Skin of body (tissue), 2 donors: ENCODE data around the gene EVPL. TPM values are rescaled to one million over a fixed set of nuclear protein-coding genes. Genes with fewer than 3 reads are reported as not detected.
"Not testable (repeated sequence)": the region's sequence is repeated elsewhere in the genome, so short reads cannot be mapped to it uniquely, and the experiment has no call there.

ENCODE experiments used
- DNase-seq: peaks from one replicate; lab custom pipeline; 2025; lab: John Stamatoyannopoulos, UW
- total RNA-seq: library from RNA; depleted of rRNA; stranded (reverse); fragments of >200 nt; gene quantifications from one replicate; pipeline ENCODE4 v1.2.3, GENCODE V29; 2014

The EVPL gene
- total RNA-seq, 1 donor from 2014 or later: 43.7 TPM

DNA sequence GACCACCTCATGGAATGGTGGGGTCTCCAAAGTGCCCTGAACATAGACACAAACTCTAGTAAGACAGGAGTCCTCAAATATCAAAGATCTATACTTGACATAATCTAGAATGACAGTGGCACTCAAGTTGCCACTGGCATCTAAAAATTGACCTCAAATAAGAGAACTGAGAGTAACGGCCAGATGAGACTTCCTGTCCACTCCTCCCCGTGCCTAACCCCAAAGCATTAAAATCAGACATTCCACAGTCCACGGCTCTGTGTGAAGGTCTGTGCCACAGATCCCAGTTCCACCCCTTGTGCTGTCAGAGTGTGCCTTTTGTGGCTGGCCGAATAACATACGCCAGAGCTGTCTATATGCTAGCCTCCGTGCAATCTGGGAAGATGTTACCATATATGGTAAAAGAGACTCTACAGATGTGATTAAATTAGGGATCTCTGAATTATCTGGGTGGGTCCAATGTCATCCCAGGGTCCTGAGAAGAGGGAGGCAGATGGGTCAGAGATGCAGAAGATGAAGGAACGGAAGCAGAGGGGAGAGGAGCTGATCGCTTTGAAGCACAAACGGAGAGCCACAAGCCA is 21.0 kb upstream of the EVPL start:
- no peak for DNase-seq

DNA sequence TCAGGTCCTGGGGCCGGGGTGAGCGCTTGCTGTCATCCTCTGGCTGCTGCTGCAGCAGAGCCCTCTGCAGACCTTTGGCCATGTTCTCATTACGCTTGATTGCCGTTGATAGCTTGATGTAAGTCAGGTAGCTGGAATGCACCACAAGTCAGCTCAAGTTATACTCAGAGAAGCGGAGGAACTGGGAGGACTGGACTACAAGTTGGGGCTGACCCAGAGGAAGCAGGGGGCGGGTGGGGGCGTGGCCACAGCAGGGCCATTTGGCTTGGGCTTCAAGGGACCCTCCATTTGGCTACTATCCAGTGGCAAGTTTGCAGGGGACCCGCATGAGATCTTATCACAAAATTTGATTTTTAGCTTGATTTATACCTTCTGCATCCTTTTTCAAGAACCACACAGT is 19.0 kb upstream of the EVPL start:
- DNase-seq: no peak

DNA sequence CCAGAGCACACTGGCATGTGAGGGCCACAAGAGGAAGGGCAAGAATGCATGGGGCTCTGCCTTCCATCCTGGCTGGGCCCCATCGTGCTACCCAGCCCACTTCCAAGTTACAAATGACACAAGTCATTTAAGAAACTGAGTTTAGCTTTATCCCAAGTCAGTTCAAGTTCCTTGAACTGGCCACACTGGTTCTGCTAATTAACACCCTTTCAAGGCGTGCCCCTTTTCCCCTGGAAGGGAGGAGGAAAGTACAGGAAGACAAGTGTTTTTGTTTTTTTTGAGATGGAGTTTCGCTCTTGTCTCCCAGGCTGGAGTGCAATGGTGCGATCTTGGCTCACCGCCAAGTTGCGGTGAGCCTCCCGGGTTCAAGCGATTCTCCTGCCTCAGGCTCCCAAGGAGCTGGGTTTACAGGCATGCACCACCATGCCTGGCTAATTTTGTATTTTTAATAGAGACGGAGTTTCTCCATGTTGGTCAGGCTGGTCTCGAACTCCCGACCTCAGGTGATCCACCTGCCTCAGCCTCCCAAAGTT is 17.4 kb upstream of the EVPL start:
- DNase-seq: not testable (repeated sequence)

DNA sequence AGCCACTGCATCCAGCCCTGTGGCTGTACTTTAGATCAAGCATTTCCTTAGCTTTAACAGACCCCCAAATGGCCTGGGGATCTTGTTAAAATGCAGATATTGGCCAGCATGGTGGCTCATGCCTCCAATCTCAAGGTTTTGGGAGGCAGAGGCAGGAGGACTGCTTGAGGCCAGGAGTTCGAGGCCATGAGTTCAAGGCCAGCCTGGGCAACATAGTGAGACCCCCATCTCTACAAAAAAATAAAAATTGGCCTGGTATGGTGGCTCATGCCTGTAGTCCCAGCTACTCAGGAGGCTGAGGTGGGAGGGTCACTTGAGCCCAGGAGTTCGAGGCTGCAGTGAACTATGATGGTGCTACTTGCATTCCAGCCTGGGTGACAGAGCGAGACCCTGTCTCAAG is 15.8 kb upstream of the EVPL start:
- DNase-seq: not testable (repeated sequence)

DNA sequence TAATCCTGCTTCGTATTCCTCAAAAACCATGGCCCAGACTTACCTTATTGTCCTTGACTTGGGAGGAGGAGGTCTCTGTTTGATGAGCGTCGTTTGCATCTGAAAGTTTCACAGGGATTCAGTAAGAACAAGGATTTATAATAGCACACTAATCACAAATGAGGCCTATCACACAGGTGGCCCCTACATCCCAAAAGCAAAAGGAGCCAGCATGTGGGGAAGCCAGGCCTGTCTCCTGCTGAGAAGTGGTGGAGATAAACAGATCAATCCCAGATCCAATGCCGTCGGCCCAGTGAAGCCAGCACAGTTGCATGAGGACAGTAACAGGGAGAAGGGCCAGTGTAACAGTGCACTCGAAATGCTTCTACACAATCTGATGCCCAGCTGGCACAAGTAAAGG is 13.3 kb upstream of the EVPL start:
- DNase-seq: no peak

DNA sequence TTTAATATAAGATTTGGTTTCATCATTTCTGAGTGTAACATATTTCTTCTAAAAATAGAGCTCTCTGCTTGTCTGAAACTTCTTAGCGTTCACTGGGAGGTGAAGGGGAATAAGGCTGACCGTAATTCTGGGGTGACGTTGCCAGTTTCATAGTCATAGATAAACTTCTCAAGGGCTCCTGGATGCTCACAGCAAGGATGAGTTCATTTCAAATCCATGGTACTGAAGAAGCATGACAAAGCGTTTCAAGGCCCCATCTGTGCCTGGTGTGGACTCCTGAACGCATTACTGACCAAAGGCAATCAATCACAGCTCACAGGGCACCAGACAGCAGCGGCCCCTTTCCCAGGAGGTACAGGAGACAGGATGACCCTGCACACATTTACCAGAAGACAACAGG is 12.0 kb upstream of the EVPL start:
- DNase-seq: no peak

DNA sequence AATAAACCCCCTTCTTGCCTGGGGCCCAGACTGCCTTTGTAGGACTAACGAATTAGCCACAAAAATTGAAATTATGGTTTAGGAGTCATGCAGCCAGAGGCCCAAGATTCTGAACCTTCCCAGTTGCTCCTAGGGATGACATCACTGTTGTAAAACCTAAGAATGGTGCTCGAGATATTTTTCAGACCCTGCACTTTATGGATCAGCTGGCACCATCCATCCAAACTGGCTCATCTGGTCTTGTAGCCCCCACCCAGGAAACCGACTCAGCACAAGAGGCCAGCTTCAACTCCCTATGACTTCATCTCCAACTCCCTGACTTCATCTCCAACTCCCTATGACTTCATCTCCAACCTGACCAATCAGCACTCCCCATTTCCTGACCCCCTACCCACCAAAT is 10.9 kb upstream of the EVPL start:
- DNase-seq: no peak

DNA sequence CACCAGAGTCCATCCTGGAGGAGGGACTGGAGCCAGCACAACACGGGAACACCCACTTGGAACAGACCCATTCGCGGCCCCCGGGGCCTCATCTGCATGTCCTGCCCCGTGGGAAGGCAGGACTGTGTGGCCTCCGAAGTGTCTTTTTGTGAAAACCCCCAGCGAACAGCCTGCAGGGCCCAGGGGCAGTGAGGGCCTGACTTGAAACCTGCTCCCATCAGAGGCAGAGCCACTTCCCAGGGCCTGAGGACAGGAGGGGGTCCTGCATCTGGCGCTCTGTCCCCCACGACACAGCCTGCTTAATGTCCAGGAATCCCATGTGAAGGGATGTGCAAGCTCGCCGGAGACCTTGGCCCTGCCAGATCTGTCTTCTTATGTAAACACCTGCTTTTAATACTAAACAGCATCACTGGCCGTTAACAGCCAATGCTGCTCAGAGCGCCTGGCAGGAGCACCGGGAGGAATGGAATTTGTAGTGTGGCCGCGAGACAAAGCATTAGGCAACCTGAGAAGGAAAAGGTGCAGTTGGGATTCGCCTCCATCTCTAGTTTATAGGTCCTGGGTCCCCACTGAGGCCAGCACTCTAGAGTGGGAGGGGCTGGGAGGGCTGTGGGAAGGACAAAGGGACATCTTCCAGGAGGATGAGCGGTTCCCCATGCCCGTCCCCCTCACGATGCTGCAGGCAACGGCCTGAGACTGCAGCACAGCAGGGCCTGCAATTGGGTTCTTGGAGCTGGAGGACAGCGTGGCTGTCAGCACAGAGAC is 9.6 kb upstream of the EVPL start:
- DNase-seq: no peak

DNA sequence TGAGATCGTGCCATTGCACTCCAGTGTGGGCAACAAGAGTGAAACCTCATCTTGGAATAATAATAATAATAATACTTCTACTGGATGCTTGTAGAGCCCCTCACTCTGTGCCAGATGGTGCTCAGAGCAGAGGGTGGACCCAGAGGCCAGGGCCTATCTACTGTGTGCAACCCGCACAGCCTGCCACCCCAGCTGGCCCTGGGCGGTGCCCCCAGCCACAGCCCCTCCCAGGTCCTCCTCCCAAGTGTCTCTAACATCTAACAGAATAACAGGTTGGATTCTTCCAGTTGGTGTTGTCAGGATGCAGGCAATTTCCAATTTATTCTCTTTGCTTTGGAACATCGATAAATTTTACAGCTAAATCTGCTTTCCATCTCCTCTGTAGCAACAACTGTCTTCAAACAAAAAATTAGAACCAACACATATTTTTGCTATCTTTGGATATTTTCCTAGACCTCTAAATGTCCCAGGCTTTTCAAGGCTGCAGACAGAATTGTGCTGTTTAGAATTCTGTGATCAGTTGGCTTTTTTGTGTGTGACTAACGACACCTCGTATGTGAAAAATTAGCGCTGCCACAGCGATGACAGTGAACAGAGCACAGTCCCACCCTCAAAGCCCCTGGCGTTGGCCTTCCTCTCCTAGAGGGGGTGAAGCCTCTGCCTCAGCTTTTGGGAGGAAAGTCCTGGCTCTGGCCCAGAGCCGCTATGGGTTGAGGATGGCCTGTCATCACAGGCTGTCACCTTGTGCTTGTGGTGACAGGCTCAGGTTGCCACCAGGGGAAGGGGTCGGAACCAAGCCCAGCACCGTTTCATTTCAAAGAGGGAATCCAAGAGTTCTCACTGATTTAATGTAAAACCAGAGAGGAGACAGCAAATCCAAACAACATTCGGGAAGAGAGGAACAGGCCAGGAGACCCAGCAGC is 7.6 kb upstream of the EVPL start:
- no peak for DNase-seq

DNA sequence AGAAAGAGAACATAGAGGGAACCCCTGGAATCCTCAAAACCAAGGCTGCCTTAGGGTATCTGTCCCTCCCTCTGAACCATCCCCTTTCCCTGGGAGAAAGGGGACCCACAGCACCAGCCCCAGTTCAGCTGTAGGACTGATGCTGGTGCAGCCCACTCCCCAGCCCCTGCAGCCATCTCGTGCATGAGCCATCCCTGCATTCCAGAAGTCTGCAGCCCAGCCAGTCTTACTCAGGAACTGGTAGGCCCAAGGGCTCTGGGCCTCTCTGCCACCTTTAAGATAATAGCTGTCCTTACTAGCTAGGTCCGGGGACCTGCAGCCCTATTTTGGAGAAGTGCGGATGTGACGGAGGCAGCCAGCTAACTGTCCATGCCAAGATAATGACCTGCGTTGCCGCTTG is 6.0 kb upstream of the EVPL start:
- no peak for DNase-seq

DNA sequence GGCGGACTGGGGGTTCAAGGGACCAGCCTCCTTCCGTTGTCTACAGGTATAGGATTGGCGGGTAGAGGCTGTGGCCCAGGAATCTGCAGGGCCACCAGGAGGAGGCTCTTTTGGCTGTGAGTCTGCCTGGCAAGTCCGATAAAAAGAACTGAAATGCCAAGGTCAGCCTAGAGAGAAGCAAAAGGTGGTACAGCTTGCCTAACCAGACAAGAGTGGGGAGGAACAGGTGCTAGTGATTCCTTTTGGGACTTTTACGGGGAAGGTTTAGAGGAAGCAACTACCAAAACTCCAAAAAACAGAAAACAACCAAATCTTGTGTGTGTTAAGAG is 5.6 kb upstream of the EVPL start:
- DNase-seq: no peak

DNA sequence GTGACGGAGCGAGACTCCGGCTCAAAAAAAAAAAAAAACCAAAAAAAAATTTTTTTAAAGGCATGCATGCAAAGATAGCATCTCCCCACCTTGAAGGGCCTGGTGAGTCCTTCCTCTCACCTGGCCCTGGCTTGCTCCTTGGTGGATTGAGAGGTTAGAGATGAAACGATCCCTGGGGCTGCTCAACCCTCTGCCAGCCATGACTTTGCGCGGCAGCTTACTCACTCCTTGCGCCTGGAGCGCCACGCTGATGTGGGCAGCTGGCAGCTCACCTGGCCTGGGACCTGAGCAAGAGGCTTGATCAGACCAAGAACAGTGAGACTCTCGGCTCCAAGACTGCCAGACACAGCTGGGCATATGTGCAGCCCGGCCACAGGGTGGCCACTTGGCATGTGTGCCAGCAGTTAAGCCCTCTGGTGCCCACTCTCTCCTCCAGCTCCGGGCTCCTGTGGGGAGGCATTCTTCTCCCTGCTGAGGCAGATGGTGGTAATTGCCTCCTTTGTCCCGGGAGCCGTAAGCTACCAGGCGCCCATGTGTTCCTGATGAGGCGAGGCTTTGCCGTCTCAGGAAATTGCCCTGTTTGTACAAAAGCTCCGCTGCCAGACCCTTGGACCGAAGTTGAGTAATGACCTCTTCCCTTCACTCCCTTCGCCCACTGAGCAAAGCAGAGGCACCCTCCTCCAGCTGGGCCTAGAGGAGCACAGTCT is 5.1 kb upstream of the EVPL start:
- no peak for DNase-seq

DNA sequence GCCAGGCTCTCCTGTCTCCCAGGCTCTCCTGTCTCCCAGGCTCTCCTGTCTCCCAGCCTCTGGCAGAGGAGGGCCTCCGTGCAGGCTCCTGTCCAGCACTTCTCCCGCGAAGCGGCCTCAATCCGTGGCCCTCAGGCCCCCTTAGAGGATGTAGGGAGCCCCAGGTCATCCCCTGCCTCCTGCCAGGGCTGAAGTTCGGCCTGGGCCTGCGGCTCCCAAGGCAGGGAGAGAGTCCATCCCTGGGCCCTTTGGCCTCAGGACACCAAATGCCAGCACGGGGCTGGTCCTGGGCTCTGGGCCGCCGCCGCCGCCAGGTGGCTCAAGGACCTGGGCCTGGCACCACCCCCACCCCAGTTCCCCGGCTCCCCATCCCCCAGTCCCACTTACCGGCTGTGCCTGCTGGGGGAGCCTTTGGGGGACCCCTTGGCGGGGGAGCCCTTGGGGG is 370 bp downstream of the EVPL start:
- DNase-seq: no peak

DNA sequence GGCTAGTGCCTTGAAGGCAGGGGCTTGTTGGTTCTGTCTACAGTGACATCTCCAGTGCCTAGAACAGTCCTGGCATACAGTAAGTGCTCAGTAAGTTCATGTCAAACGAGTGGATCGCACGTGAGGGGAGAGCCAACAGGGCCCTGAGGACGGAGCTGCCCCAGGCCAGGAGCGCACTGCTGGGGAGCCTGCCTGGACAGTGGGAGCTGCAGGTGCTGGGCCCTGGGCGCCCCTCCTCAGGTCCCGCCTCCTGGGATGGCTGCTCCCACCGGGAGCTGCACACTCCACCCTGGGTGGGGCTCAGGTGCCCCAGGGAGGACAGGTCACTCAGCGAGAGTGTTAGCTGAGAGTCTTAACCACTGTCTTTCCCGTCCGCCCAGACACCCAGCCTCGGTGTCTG is 1.8 kb downstream of the EVPL start:
- no peak for DNase-seq

DNA sequence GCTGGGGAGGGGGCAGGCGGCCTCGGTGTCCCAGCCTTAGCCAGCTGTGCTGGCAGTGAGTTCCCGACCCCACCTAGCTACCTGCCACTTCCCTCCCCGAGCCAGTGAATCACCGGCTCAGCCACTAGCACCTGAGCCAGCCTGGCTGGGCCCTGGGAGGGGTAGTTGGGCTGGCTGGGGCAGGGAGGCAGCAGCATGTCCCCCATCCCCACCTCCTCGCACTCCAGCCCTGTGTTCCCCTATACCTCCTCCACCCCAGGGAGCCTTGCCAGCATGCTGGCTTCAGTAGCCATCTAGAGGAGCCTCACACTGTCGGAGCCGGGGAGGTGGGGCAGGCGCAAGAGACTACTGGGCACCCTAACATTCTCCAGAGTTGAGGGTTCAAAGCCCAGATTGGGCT is 2.8 kb downstream of the EVPL start:
- no peak for DNase-seq

DNA sequence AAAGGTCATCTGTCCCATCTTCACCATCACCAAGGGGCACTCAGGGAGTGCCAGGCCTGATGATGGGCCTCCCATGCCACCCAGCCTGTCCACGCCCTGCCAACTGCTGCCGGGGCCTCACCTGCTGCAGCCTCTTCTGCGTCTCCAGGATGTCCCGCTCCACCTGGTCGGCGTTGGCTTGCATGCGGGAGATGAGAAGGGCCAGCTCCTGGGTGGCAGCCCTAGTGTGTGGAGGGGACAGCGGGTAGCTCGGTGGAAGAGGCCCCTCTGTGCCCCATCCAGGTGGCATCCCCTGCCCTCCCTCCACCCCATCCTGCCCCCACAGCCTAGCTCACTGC is 3.2 kb downstream of the EVPL start:
- DNase-seq: no peak

DNA sequence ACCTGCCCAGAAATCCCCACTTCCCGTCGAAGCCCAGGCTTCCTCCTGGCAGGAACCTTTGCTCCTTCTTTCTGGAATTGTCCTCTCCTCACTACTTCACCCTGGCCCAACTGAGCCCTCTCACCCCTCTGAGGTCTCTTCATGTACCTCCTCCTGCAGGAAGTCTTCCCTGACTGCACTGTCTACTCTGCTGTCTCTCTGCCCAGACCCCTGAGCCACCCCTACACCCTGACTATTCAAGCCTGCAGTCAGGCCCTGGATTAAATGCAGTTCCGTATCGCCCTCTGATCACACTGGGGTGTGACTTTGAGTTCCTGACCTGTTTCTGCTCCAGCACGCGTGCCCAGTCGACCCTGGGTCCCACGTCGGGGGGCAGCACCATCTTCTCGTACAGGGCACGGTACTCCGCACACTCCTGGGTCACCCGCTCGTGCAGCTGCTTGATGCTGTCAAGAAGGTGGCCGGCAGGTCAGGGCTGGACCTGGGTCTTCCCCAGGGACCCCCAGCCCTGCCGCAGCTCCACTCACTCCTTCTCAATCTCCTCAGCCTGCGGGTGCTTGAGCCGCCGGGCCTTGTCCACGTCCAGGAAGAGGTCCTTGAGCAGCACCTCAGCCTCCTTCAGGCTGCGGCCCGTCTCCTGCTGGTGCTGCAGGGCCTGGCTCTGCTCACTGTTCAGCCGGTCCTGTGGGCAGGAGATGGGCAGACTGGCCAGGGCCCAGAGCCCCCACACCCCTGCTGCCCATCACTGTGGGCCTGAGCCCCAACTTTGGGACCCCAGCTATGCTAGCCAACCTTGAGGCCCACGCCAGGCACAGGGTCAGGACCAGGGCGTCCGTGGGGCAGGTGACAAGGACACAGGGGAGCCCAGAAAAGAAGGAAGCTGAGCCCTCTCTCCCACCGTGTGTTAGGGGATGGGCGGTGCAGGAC is 3.9 kb downstream of the EVPL start:
- no peak for DNase-seq

DNA sequence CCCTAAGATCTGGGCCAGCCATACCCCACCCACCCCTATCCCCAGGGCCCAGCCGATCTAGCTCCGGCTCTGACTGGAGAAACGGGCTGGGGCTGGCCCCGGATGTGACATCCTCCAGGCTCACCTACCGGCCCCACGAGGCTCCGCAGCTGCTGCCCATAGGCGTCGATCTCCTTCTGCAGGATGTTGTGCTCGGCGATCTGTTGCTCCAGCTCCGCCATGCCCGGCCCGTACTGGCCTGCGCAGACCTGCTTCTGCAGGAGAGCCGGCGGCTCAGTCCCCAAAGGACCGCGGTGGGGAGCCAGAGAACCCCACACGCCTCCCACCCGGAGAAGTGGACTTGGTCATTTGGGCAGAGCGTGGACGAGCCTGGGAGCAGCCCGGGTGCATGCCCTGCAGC is 4.8 kb downstream of the EVPL start:
- no peak for DNase-seq

DNA sequence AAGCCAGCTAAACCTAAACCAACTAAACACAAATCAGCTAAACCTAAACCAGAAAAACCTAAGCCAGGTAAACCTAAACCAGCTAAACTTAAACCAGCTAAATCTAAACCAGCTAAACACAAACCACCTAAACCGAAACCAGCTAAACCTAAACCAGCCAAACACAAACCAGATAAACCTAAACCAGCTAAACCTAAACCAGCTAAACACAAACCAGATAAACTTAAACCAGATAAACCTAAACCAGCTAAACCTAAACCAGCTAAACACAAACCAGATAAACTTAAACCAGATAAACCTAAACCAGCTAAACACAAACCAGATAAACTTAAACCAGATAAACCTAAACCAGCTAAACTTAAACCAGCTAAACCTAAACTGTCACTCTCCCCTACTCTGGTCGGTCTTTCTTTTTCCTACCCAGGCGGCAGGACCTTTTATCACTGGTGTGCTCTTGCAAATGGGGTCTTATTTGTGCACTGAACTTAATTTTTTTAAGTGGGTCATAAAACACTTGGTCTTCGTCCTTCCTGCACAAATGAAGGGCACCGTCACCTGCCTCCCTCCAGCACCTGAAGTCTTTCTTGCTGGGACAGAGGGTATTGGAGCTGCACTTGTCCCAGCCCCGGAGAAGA is 7.2 kb downstream of the EVPL start:
- no peak for DNase-seq

DNA sequence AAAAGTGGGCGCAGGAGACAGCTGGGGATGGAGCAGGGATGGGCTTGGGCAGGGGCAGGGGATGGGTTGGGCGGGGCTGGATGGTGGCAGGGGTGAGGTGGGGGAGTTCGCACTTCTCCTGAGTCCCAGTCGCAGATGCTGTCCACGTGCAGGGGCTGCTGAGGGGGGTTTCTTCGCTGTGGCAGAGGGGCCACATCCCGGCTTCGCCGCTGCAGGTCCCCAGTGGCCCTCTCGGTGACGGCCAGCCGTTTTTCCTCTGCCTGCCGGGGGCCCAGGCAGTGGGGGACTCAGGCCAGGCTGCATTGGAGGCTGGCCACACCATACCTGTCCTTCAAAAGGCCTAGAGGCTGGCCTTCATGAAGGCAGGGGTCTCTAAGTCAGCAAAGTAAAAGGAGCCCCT is 8.3 kb downstream of the EVPL start:
- no peak for DNase-seq
